ENCODE results near the gene NUP58.

The NUP58 gene

GRCh38 chr13:25378528-25378927, 77.1 kb downstream of the NUP58 start:
- H3K27ac Mint-ChIP-seq = no peak overlapping the region

GRCh38 chr13:25379011-25379410, 77.6 kb downstream of the NUP58 start:
- ATAC-seq = no peak
- H3K4me3 Mint-ChIP-seq = no peak overlapping the region
- H3K36me3 Mint-ChIP-seq = no peaks in the 10 kb centered on the region
- no peaks in the 10 kb centered on the region for H3K4me1 Mint-ChIP-seq
- peaks cover 30% of the 10 kb centered on the region for H3K27me3 Mint-ChIP-seq
- no peak overlapping the region for H3K27ac Mint-ChIP-seq
- H3K9me3 Mint-ChIP-seq = no peaks in the 10 kb centered on the region

More at GRCh38 chr13:25378528-25378927, 77.1 kb downstream of the NUP58 start:
- no peaks in the 10 kb centered on the region for H3K4me1 Mint-ChIP-seq
- H3K4me3 Mint-ChIP-seq = no peak overlapping the region
- no peaks in the 10 kb centered on the region for H3K36me3 Mint-ChIP-seq
- peaks cover 30% of the 10 kb centered on the region for H3K27me3 Mint-ChIP-seq
- H3K9me3 Mint-ChIP-seq = no peaks in the 10 kb centered on the region
- ATAC-seq = no peak

- Mint-ChIP-seq H3K27ac (no peak overlapping the region), H3K4me1 (no peaks in the 10 kb centered on the region), H3K27me3 (peaks cover 28% of the 10 kb centered on the region), H3K9me3 (no peaks in the 10 kb centered on the region), H3K4me3 (no peak overlapping the region), H3K36me3 (no peaks in the 10 kb centered on the region)
- no peak for ATAC-seq
These were observed 78.7 kb downstream of the NUP58 start for GRCh38 chr13:25380082-25380481.

- Mint-ChIP-seq H3K4me3 (no peak overlapping the region), H3K4me1 (no peaks in the 10 kb centered on the region)
- ATAC-seq = no peak
These were observed 79.4 kb downstream of the NUP58 start for GRCh38 chr13:25380741-25381324.

GRCh38 chr13:25384758-25385410, 83.5 kb downstream of the NUP58 start:
- Mint-ChIP-seq H3K27ac (no peak overlapping the region), H3K4me3 (no peak overlapping the region), H3K27me3 (peaks cover 32% of the 10 kb centered on the region), H3K4me1 (no peaks in the 10 kb centered on the region), H3K36me3 (no peaks in the 10 kb centered on the region), H3K9me3 (no peaks in the 10 kb centered on the region)
- no peak for ATAC-seq

More at GRCh38 chr13:25380741-25381324, 79.4 kb downstream of the NUP58 start:
- Mint-ChIP-seq H3K27me3 (peaks cover 20% of the 10 kb centered on the region), H3K9me3 (no peaks in the 10 kb centered on the region), H3K36me3 (no peaks in the 10 kb centered on the region), H3K27ac (no peak overlapping the region)

GRCh38 chr13:25391932-25392331, 90.5 kb downstream of the NUP58 start:
- H3K4me1 Mint-ChIP-seq = no peaks in the 10 kb centered on the region
- no peaks in the 10 kb centered on the region for H3K9me3 Mint-ChIP-seq
- no peak overlapping the region for H3K4me3 Mint-ChIP-seq
- H3K36me3 Mint-ChIP-seq = no peaks in the 10 kb centered on the region
- no peak overlapping the region for H3K27ac Mint-ChIP-seq
- no peak for ATAC-seq
- peaks cover 29% of the 10 kb centered on the region for H3K27me3 Mint-ChIP-seq

Data from stimulated activated memory B cell treated with anti-CD40 and anti-IgM and Interleukin-4, amounts not matched to agents 10 μg/mL and 1 μg/mL and 100 μg/mL, for 72 hours (primary cell).